Measurements from ENCODE around the gene CELSR1.
"Not testable (repeated sequence)": the region's sequence is repeated elsewhere in the genome, so short reads cannot be mapped to it uniquely, and the experiment has no call there.

The CELSR1 gene

GRCh38 chr22:46478083-46478551, 59.3 kb downstream of the CELSR1 start:
- DNase-seq: no peak

GRCh38 chr22:46476547-46476941, 60.9 kb downstream of the CELSR1 start:
- no peak for DNase-seq

GRCh38 chr22:46473896-46474557, 63.4 kb downstream of the CELSR1 start:
- DNase-seq: no peak

- DNase-seq: no peak
Observed at GRCh38 chr22:46473021-46473779, 64.2 kb downstream of the CELSR1 start.

GRCh38 chr22:46472722-46473016, 64.8 kb downstream of the CELSR1 start:
- no peak for DNase-seq

GRCh38 chr22:46471901-46472721, 65.3 kb downstream of the CELSR1 start:
- DNase-seq: no peak

- DNase-seq: not testable (repeated sequence)
Observed at GRCh38 chr22:46471330-46471729, 66.1 kb downstream of the CELSR1 start.

GRCh38 chr22:46469711-46470110, 67.7 kb downstream of the CELSR1 start:
- DNase-seq: no peak

- no peak for DNase-seq
Observed at GRCh38 chr22:46467006-46467405, 70.4 kb downstream of the CELSR1 start.

GRCh38 chr22:46466255-46466676, 71.2 kb downstream of the CELSR1 start:
- no peak for DNase-seq

GRCh38 chr22:46465793-46466192, 71.6 kb downstream of the CELSR1 start:
- DNase-seq: no peak

- DNase-seq: no peak
Observed at GRCh38 chr22:46465345-46465720, 72.1 kb downstream of the CELSR1 start.

GRCh38 chr22:46464701-46465344, 72.6 kb downstream of the CELSR1 start:
- DNase-seq: no peak

- no peak for DNase-seq
Observed at GRCh38 chr22:46464296-46464695, 73.1 kb downstream of the CELSR1 start.

- DNase-seq: no peak
Observed at GRCh38 chr22:46463435-46464227, 73.8 kb downstream of the CELSR1 start.

GRCh38 chr22:46462726-46463371, 74.6 kb downstream of the CELSR1 start:
- no peak for DNase-seq

GRCh38 chr22:46461566-46462180, 75.7 kb downstream of the CELSR1 start:
- DNase-seq: no peak

- no peak for DNase-seq
Observed at GRCh38 chr22:46460857-46461256, 76.6 kb downstream of the CELSR1 start.

GRCh38 chr22:46459347-46460065, 77.9 kb downstream of the CELSR1 start:
- no peak for DNase-seq

GRCh38 chr22:46458525-46458924, 78.9 kb downstream of the CELSR1 start:
- no peak for DNase-seq

Data from stimulated activated naive CD4-positive, alpha-beta T cell (primary cell).